ENCODE results near the gene ATXN1.

DNA sequence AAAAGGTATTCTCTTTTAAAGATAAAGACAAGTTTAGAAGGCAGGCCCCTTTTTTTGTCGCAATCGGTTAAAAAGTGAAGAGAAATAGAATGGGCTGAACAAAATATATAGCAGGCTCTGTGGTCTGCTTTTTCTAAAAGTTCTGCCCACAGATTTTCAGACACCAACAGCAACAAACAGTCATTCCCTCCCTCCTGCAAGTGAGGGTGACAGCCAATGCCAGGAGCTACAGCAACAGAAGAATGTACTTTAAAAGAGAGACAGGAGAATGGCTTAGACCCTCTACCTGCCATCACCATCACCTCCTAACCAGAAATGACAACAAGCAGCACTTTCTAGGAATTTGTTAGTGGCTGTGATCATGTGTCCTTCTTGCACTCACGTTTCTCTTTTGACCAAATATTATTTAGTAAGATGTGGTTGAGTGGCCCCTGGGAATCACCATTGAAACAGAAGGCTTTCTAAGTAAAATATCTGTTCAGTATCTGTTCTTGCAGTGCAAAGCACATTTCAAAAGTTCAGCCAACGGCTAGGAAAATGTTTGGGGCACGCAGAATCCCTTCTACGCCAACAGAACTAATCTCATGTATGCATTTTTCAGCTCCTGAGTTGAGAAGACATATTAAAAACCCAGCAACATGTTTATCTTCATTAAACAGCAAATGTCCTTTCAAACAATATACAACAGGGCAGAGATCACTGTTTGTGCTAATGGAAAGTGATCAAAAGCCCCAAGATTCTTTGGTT is 248.5 kb downstream of the ATXN1 start:
- TF ChIP-seq GATA3 (IDR thresholded peaks at IDR 0.05; ENCODE audit: low read depth, low read length) (no peak), GATA2 (IDR thresholded peaks at IDR 0.05; ENCODE audit: low read depth, low read length) (no peak)
